Ecto neural progenitor cell (in vitro differentiated cells): ENCODE results near the gene RAB3GAP1.
"Not testable (repeated sequence)": the region's sequence is repeated elsewhere in the genome, so short reads cannot be mapped to it uniquely, and the experiment has no call there.

Source experiments
- DNase-seq: peaks from one replicate; pipeline ENCODE4 v3.0.0-alpha.2; 2018; ENCODE audit warnings: low spot score

Gene RAB3GAP1

GRCh38 chr2:135052042-135052876 lies at the start of gene RAB3GAP1:
Gene RAB3GAP1, plus strand, starts transcription at chr2:135052292. Its CDS starts 16 bp downstream, at chr2:135052308.
- peak; percentile 85 for DNase-seq

- no peak for DNase-seq
These were observed 49.3 kb upstream of the RAB3GAP1 start for GRCh38 chr2:135002836-135003235.

DNA sequence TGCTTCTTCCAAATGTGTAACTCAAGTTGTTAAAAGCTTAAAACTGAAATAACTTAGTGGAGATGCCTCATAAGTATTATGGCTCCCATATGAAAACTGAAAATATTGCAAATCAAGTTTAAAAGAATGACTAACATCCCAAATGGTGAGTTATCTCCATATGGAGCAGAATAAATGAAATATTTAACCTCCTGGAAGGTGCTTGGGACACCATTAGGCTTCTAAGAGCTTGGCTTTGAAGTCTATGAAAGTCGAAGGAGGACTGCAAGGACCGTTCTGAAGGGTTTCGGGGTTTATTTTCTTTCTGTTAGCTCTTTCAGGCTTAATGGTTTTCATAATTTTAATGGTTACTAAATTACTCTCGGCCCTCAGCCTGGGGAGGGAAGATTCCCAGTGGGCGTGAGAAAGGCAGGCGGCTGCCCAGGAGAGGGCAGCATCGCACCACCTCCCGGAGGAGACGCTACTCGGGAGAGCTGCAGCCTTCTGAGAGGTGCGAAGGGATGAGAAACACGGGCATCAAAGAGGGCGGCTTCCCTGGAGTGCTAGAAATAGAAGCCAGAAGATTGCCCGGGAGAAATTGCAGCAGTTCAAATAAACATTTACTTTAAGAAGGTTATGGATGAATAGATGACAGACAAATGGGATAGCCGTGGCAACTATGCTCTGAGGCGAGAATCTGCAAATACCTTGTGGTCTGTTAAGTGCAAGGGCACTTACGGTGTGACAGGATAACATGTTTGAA lies 47.9 kb upstream of the RAB3GAP1 start:
- peak; percentile 83 for DNase-seq

DNA sequence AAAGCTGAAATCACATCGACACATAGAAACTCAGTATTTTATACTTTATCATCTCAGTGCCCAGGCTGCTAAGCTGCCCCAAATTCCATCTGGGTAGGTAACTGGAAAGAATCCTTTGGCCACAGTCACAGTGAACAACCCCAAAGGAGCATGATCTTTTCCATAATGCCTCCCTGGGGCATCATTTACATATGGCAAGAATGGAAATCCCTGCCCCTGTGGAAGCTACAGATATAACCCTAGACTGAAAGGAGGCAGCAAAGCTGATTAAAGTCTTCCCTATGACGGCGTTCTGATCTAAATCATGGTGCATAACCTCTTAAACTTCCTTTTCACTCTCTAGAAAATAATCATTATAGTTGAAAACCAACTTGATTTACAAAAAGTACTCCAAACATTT lies 46.3 kb upstream of the RAB3GAP1 start:
- DNase-seq: no peak

GRCh38 chr2:135009339-135009738 lies 42.8 kb upstream of the RAB3GAP1 start:
- no peak for DNase-seq

DNA sequence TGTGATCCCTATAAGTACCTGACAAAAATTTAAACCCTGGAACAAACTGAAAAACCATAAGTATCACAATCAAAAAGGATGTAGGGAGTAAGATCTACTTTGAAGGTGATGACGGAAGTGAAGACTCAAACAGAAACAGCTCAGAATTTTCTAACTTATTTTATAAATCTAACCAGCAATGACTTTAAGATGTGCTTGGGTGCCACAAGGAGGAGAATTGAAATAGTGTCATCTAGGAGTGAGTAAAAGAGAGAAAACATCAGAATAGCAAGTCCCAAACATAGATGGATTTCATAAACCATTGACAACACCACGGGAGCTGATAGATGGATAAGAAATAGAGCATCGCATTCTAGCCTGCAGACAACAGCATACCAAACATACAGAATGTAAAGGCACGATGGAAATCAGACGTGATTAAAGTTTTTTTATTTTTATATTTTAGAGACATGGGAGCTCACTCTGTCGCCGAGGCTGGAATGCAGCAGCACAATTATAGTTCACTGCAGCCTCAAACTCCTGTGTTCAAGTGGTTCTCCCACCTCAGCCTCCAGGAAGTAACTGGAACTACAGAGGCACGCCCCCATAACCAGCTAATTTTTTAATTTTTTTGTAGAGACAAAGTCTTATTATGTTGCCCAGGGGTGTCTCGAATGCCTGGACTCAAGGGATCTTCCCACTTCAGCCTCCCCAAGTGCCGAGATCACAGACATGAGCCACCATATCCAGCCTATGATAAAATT lies 41.7 kb upstream of the RAB3GAP1 start:
- no peak for DNase-seq

DNA sequence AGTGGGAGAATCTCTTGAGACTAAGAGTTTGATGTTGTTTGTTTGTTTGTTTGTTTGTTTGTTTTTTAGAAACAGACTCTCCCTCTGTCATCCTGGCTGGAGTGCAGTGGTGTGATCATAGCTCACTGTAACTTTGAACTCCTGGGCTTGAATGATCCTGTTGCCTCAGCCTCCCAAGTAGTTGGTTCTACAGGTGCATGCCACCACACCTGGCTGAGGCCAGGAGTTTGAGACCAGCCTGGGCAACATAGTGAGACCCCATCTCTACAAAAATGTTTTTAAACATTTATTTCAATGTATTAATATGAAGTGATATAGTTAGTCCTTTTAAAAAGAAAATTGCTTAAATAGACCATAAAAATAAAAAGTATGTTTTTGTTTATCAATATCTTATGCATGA lies 40.5 kb upstream of the RAB3GAP1 start:
- DNase-seq: no peak

GRCh38 chr2:135021618-135022017 lies 30.5 kb upstream of the RAB3GAP1 start:
- DNase-seq: no peak

- no peak for DNase-seq
These were observed 28.9 kb upstream of the RAB3GAP1 start for GRCh38 chr2:135022952-135023880.

GRCh38 chr2:135023886-135024485 lies 28.1 kb upstream of the RAB3GAP1 start:
- no peak for DNase-seq

DNA sequence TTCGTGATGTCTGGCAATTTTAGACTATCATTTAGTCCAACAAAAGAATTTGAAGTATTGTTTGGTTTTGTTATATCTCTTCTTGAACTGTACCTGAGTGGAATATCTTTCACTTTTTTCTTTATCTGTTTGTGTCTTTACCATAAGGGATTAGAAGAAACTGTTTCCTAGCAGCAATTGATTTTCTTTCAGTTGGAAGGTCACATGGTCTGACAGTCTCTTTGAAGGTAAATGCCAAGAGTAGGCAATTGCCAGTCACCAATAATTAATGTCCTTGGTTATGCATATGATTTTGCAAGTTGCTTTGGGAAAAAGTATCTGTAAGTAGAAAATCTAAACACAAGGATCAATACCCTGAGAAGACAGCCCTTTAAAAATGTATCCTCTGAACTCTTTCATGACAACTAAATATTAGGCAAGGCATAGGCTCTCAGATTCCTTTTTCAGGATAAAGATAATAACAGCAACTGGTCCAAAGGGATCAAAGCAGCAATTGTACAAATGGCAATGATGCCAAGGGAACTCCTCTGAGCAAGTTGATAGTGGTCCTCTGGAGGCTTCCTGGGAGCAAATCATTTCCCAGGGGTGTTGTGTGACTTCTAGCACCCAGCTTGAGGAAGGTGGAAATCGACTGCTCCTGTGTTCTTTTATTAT lies 22.5 kb upstream of the RAB3GAP1 start:
- DNase-seq: no peak

DNA sequence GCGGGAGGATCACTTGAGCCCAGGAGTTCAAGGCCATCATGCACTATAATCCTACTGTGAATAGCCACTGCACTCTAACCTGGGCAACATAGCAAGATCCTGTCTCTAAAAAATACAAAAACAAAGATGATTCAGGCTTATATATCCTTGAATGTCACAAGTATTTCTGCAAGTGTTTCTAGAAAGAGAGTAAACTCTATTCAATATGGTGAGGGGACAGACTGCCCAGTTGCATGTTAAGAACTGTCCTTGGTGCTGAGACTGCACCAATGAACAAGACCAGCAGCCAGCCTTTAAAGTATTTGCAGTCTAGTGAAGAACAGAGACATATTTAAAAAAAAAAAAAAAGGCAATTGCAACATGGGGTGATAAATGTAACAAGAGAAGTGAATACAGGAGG lies 21.3 kb upstream of the RAB3GAP1 start:
- DNase-seq: no peak

DNA sequence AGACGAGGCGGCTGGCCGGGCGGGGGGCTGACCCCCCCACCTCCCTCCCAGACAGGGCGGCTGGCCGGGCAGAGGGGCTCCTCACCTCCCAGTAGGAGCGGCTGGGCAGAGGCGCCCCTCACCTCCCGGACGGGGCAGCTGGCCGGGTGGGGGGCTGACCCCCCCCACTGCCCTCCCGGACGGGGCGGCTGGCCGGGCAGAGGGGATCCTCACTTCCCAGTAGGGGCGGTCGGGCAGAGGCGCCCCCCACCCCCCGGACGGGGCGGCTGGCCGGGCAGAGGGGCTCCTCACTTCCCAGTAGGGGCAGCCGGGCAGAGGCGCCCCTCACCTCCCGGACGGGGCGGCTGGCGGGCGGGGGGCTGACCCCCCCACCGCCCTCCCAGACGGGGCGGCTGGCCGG lies 18.9 kb upstream of the RAB3GAP1 start:
- not testable (repeated sequence) for DNase-seq

GRCh38 chr2:135037831-135038230 lies 14.3 kb upstream of the RAB3GAP1 start:
- DNase-seq: no peak

- DNase-seq: no peak
These were observed 8.7 kb upstream of the RAB3GAP1 start for GRCh38 chr2:135043345-135043744.

DNA sequence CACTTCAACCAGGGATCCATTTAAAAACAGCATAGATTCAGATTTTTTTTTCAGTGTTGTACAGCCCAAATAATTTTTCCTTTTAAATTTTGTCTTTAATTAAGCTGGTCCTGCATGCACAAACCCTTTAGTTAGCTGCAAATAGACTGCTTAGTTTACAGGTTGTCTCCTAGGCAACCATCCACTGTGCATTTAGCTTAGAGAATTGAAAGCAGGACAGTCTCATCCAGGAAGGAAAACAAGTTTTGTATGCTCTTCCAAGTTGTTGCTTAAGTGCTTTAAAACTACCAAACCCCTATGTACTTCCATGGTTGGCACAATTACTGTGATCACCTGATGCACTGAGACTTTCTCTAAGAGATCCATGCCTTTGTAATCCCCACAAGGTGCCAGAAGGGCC lies 4.8 kb upstream of the RAB3GAP1 start, which contains the start of gene MAP3K19:
Gene MAP3K19 (minus strand): TSS at position 148 of the 400 bp plus-strand sequence. CDS start 22,800 bp downstream, outside the sequence.
- no peak for DNase-seq

DNA sequence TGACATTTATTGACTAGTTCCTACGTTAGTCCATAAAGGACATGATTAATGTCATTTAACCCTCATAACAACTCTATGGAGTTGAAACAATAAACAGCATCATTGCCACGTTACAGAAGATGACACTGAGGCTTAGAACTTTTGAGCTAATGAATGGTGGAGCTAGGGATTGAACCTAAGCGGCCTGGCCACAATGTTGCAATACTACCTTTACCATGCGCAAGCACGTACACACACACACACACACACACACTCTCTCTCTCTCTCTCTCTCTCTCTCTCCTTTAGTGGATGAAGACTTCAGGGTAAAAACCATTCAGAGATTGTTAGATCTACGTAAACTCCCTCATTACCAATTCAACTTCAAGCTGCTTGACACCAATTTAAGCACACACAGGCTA lies 4.0 kb upstream of the RAB3GAP1 start:
- DNase-seq: no peak

GRCh38 chr2:135050132-135050531 lies 2.0 kb upstream of the RAB3GAP1 start:
- DNase-seq: no peak

DNA sequence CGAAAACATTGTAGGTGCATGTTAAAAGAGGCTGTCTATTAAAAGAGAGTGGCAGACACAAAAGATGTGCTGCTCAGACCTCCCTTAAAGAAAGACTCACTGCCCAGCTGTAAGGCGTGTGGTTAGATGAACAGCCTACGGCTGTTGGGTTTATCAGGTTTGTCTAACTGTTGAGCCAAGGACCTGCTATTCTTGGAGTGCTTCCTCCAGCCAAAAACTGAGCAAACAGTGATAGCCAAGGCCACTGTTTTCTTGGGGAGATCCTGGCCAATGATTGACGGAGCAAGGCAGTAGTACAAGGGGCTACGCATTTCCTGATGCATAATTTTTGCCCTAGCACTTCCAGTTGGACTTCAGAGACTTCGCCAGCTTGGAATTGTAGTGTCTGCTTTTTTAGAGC lies 1.4 kb upstream of the RAB3GAP1 start:
- DNase-seq: no peak

- DNase-seq: no peak
These were observed 944 bp downstream of the RAB3GAP1 start for GRCh38 chr2:135052997-135053474.
